SK-N-MC (cell line): Measurements from ENCODE around the gene PLPP4.

Experiments used
- FOXP2 ChIP-seq: optimal IDR thresholded peaks from 2 replicates; pipeline ENCODE3; 2011; ENCODE audit warnings: mild to moderate bottlenecking, moderate library complexity; ENCODE audit not compliant: insufficient read depth; ENCODE audit errors: extremely low read length, control extremely low read depth
- POLR2AphosphoS5 ChIP-seq: IDR thresholded peaks from 2 replicates; pipeline ENCODE4 v1.6.1; 2012; ENCODE audit warnings: mild to moderate bottlenecking, low read depth, low read length, borderline replicate concordance

DNA sequence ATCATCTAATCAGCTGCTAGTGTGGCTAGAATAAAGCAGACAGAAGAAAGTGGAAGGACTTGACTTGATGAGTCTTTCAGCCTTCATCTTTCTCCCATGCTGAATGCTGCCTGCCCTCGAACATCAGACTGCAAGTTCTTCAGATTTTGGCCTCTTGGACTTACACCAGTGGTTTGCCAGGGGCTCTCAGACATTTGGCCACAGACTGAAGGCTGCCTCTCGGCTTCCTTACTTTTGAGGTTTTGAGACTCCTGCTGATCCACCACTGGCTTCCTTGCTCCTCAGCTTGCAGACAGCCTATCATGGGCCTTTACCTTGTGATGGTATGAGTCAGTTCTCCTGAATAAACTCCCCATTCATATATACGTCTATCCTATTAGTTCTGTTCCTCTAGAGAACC, 26.0 kb downstream of the PLPP4 start:
- no peak for TF ChIP-seq POLR2AphosphoS5
- TF ChIP-seq FOXP2 = no peak
